Stimulated activated CD8-positive, alpha-beta memory T cell treated with anti-CD3 and anti-CD28 coated beads, Interleukin-15, amount 100 ng/mL, for 4 hours (primary cell): ENCODE measurements around the gene ZIC5.

Experiments used
- DNase-seq, 2 donors: peaks; one replicate each; pipeline ENCODE4 v3.0.0-alpha.2; 2020; ENCODE audit warnings: low read depth in 2 of 2

ZIC5 gene

GRCh38 chr13:99935772-99936171 lies 35.8 kb downstream of the ZIC5 start:
- DNase-seq: no peak

GRCh38 chr13:99932912-99933311 lies 38.7 kb downstream of the ZIC5 start:
- DNase-seq: no peak

DNA sequence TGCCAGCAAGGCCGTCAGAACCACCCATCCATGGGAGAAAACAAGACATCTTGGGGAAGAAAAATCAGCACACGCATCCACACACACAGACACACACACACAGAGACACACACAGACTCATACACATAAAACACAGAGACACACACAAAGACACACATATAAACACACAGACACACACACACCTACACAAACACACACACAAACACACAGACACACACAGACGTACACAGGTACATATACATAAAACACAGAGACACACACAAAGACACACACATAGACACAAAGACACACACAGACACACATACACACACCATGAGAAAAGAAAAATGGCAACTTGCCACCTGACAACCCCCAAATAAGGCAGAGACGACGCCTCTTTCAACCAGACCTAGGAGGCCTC lies 40.6 kb downstream of the ZIC5 start:
- no peak for DNase-seq

- no peak for DNase-seq
Measured at GRCh38 chr13:99929866-99930265, 41.7 kb downstream of the ZIC5 start.

DNA sequence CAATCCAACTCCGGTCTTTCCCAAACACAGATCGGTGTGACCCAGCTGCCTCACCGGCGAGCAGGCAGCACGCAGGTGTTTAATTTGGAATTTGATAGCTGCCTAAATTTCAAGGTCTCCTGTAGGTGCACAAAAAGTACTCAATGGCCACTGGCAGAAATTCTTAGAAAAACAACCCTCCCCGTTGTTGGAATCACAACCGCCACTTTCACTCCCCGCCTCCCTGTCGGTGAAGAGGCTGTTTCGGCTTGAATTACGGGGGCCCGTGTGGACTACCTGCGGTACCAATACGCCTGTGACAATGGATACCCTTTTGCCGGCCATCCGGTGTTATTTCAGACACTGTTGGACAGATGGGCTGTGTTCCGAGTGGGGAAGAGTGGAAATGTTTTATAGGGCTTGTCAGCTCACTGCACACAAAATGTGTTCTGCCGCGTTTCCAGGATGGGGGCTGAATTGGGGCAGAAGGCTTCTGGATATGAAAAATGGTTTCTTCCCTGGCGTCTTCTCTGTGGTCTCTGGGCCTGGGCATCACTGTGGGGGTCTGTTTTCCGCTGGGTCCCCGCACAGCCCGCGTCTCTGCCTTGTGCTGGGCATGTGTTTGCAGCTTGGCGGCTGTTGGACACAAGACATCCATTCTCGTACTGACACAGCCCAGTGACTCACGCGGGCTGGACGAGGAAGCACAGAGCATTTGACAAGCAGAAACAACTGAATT lies 45.4 kb downstream of the ZIC5 start:
- DNase-seq: no peak

- no peak for DNase-seq
Measured at GRCh38 chr13:99923877-99924582, 47.5 kb downstream of the ZIC5 start.

GRCh38 chr13:99922631-99923404 lies 48.7 kb downstream of the ZIC5 start:
- DNase-seq: no peak

GRCh38 chr13:99919132-99919531 lies 52.4 kb downstream of the ZIC5 start:
- no peak for DNase-seq

GRCh38 chr13:99916366-99917103 lies 55.0 kb downstream of the ZIC5 start:
- no peak for DNase-seq

DNA sequence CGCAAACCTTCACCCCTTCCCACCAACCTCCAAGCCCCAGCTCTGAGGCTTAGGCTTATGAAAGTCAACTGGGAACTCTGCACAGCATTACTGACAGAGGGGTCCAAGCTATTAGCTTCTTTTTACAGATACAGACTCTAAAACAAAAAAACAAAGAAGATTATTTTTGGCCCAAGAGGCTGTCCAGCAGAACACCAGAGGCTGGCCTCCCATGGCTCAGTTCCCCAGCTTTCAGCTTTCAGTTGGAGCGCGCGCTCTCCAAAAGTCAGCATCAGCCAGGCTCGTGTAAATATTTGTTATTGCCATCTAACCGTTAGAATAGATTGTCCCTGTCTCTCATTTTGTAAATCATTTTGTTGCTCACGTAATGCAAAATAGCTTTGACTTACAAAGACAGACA lies 58.4 kb downstream of the ZIC5 start:
- no peak for DNase-seq
